Chondrocyte (in vitro differentiated cells): ENCODE measurements around the gene PSMB5. TPM values are rescaled to one million over a fixed set of nuclear protein-coding genes. Genes with fewer than 3 reads are reported as not detected.

Experiments used
- DNase-seq: peaks from one replicate; pipeline ENCODE4 v3.0.0; 2021; ENCODE audit warnings: mixed read lengths, low spot score
- H3K27ac Mint-ChIP-seq: one replicate; pipeline ENCODE4 v1.8.0; 2021; ENCODE audit warnings: mild to moderate bottlenecking, moderate library complexity, mixed read lengths; ENCODE audit not compliant: unreplicated experiment
- H3K27me3 Mint-ChIP-seq: 2 replicates; pipeline ENCODE4 v1.8.0; 2021; ENCODE audit warnings: low read depth, mixed read lengths
- H3K36me3 Mint-ChIP-seq: 2 replicates; pipeline ENCODE4 v1.8.0; 2021; ENCODE audit warnings: low read depth, mixed read lengths
- H3K4me1 Mint-ChIP-seq: 2 replicates; pipeline ENCODE4 v1.8.0; 2021; ENCODE audit warnings: low read depth, mild to moderate bottlenecking, mixed read lengths
- H3K4me3 Mint-ChIP-seq: one replicate; pipeline ENCODE4 v1.8.0; 2021; ENCODE audit warnings: mild to moderate bottlenecking, moderate library complexity, mixed read lengths; ENCODE audit not compliant: unreplicated experiment
- H3K9me3 Mint-ChIP-seq: 2 replicates; pipeline ENCODE4 v1.8.0; 2021; ENCODE audit warnings: low read depth, mixed read lengths
- total RNA-seq: library from RNA; stranded (reverse); gene quantifications from 3 replicates; pipeline ENCODE4 v1.2.1, GENCODE V29; 2021
- TF ChIP-seq, protein P1 (sequence below): fragments of 200-600 bp; sonication (generic); IDR thresholded peaks from 2 replicates; pipeline ENCODE4 v1.5.0; 2021; ENCODE audit warnings: antibody characterized with exemption, mild to moderate bottlenecking, moderate library complexity

The PSMB5 gene
- total RNA-seq, 1 donor from 2014 or later, result 172 TPM

DNA sequence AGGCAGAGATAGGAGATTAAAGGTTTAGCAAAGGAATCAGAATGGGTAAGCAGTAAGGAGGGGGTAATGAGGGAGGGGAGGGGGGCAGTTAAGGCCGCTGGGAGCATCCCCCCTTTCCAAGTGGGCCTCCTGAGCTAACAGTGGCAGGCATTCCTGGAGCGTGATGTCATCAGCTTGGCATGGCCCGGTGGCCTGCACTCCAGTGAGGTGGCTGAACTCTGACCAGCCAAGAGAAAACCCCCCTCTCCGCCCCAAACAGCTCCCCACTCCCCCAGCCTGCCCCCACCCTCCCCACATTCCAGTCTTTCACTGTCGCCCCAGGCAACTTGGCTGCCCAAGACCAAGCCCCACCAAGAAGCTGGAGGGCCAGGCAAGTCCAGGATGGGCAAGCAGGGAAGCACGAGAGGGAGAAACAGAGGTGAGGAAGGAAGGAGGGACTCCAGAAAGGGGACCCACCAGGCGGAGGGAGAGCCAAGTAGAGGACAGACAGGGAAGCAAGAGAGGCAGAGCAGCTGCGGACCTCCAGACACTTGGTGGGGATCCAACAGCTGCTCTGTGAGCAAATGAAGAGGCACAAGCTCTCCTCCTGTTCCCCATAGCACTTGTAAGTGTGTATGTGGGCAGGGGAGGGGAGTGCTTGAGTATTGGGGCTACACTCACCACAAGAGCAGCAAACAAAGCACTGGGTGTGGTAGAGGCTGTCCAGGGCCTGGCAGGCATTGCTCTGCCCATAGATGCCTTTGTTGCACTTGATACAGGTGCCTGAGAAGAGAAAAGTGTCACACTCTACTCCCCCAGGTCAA is 56.8 kb downstream of the PSMB5 start:
- peak overlapping the region; percentile 97 for H3K27ac Mint-ChIP-seq
- H3K9me3 Mint-ChIP-seq, result no peaks in the 10 kb centered on the region
- TF ChIP-seq, protein P1, sequence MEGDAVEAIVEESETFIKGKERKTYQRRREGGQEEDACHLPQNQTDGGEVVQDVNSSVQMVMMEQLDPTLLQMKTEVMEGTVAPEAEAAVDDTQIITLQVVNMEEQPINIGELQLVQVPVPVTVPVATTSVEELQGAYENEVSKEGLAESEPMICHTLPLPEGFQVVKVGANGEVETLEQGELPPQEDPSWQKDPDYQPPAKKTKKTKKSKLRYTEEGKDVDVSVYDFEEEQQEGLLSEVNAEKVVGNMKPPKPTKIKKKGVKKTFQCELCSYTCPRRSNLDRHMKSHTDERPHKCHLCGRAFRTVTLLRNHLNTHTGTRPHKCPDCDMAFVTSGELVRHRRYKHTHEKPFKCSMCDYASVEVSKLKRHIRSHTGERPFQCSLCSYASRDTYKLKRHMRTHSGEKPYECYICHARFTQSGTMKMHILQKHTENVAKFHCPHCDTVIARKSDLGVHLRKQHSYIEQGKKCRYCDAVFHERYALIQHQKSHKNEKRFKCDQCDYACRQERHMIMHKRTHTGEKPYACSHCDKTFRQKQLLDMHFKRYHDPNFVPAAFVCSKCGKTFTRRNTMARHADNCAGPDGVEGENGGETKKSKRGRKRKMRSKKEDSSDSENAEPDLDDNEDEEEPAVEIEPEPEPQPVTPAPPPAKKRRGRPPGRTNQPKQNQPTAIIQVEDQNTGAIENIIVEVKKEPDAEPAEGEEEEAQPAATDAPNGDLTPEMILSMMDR, result no peak
- no peak for DNase-seq
- H3K36me3 Mint-ChIP-seq, result peaks cover 25% of the 10 kb centered on the region
- peak overlapping the region; percentile 81 for H3K4me3 Mint-ChIP-seq
- peaks cover 69% of the 10 kb centered on the region for H3K4me1 Mint-ChIP-seq
- H3K27me3 Mint-ChIP-seq, result no peaks in the 10 kb centered on the region

DNA sequence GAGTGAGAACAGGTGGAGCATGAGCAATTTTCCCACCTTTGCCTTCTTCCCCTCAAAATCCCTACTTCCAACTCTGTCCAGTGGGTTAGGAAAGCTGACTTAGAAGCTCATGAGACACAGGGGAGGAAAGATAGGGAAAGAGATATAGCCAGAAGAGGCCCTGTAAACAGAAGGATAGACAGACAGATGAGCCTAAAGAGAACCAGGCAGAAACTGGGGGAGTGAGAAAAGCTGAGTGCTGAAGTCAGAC is 57.3 kb downstream of the PSMB5 start:
- H3K4me3 Mint-ChIP-seq, result peak overlapping the region; percentile 81
- TF ChIP-seq, protein P1, result no peak
- no peaks in the 10 kb centered on the region for H3K9me3 Mint-ChIP-seq
- peak overlapping the region; percentile 97 for H3K27ac Mint-ChIP-seq
- no peak for DNase-seq
- H3K4me1 Mint-ChIP-seq, result peaks cover 69% of the 10 kb centered on the region
- H3K36me3 Mint-ChIP-seq, result peaks cover 27% of the 10 kb centered on the region
- H3K27me3 Mint-ChIP-seq, result no peaks in the 10 kb centered on the region

DNA sequence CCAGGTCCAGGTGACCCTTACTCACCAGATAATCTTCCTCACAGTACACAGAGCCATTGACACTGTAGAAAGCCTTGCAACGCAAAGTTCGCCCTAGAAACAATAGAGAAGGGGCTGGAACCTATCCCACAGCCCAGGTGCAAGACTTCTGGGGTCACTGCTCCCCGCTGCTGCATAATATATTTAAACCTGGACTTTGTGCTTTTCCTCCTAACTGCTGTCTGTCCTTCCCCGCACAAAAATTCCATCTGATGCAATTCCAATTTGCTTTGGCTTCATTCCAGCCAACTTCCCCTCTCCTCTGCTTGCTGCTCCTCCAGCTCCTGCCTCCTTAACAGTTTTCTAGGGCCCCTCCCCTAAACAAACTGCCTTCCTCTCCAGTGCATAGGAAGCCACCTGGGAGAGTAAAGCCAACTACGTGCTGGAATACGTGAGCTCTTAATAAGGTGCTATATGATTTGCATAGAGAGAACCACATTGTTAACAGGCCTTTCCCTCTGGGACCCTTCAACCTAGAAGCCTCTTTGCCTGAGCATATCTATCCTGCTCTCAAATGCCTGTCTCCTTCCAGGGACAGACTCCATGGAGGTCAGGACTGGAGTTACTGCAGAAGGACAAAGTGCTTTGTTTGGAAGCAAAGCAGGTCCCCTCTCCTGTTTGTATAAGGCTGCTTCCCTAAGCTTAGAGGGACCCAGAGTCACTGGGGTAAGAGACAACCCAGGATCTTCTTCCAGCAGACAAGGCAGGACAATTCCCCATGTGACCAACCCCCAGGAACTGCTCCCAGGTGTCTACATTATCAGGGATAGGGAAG is 57.9 kb downstream of the PSMB5 start:
- DNase-seq, result no peak
- Mint-ChIP-seq H3K27ac (peak overlapping the region; percentile 97), H3K4me3 (peak overlapping the region; percentile 81), H3K9me3 (no peaks in the 10 kb centered on the region), H3K4me1 (peaks cover 73% of the 10 kb centered on the region), H3K27me3 (no peaks in the 10 kb centered on the region), H3K36me3 (peaks cover 31% of the 10 kb centered on the region)
- TF ChIP-seq, protein P1, result no peak

Other genes with a start within 250 kb of the PSMB5 start
- gene SLC7A7, start 219.5 kb downstream of the PSMB5 start, total RNA-seq, result 0.46 to 1.5 TPM (median 1.5 TPM) in 3 replicates
- gene MRPL52, start 205.0 kb downstream of the PSMB5 start, total RNA-seq, result 71.5 to 93.2 TPM (median 74.7 TPM) in 3 replicates
- gene MMP14, start 198.3 kb downstream of the PSMB5 start, total RNA-seq, result 486 to 1,030 TPM (median 987 TPM) in 3 replicates
- 124 to 168 TPM (median 167 TPM) in 3 replicates for gene LRP10, start 163.2 kb downstream of the PSMB5 start, total RNA-seq
- gene REM2, start 151.7 kb downstream of the PSMB5 start, total RNA-seq, result 0.10 TPM in 1 of 3 replicates, not detected in the others
- 51.3 to 72.0 TPM (median 53.1 TPM) in 3 replicates for gene RBM23, start 115.8 kb downstream of the PSMB5 start, total RNA-seq
- gene PRMT5, start 105.5 kb downstream of the PSMB5 start, total RNA-seq, result 42.0 to 59.5 TPM (median 50.4 TPM) in 3 replicates
- 27.6 to 35.2 TPM (median 29.3 TPM) in 3 replicates for gene HAUS4, start 77.8 kb downstream of the PSMB5 start, total RNA-seq
- 56.5 to 124 TPM (median 124 TPM) in 3 replicates for gene AJUBA, start 52.3 kb downstream of the PSMB5 start, total RNA-seq
- gene C14orf93, start 24.8 kb downstream of the PSMB5 start, total RNA-seq, result 6.0 to 7.6 TPM (median 6.0 TPM) in 3 replicates
- gene PSMB11, start 7.3 kb upstream of the PSMB5 start, total RNA-seq, result not detected in 3 replicates
- gene CDH24, start 22.6 kb upstream of the PSMB5 start, total RNA-seq, result 9.3 to 10.6 TPM (median 10.2 TPM) in 3 replicates
- gene ACIN1, start 60.2 kb upstream of the PSMB5 start, total RNA-seq, result 129 to 169 TPM (median 137 TPM) in 3 replicates
- gene C14orf119, start 60.6 kb upstream of the PSMB5 start, total RNA-seq, result 51.0 to 56.8 TPM (median 52.5 TPM) in 3 replicates
- gene CIROP, start 70.1 kb upstream of the PSMB5 start, total RNA-seq, result not detected in 3 replicates
- not detected in 3 replicates for gene CEBPE, start 84.4 kb upstream of the PSMB5 start, total RNA-seq
- 0.31 to 0.89 TPM (median 0.45 TPM) in 3 replicates for gene SLC7A8, start 148.8 kb upstream of the PSMB5 start, total RNA-seq
- gene RNF212B, start 203.0 kb upstream of the PSMB5 start, total RNA-seq, result not detected in 3 replicates